HepG2 (cell line): Measurements from ENCODE around the gene WIF1. TPM values are rescaled to one million over a fixed set of nuclear protein-coding genes. Genes with fewer than 3 reads are reported as not detected.

Experiments
- ATAC-seq: fragments of 200-7000 bp; cut with Tn5 transposase; 3 replicates; pipeline ENCODE4 v1.9.1; 2020; ENCODE audit warnings: mild to moderate bottlenecking, moderate library complexity
- BruUV-seq: library from RNA; stranded (reverse); fragments of 400-500 nt; replicated peaks from 2 replicates; lab custom pipeline; 2021; lab: Mats Ljungman, UMichigan
- CTCF ChIA-PET: fragments of 300-600 bp; formaldehyde crosslinking; extraction: SDS; loops from one replicate; lab custom pipeline; 2021; ENCODE audit warnings: low total read pairs, inconsistent platforms, low intra/inter-chr PET ratio; lab: Yijun Ruan, JAX
- POLR2A ChIA-PET: fragments of 350-600 bp; sonication (Branson Sonifier 250); formaldehyde crosslinking; loops from one replicate; lab custom pipeline; 2020; ENCODE audit warnings: antibody characterized with exemption, inconsistent platforms; lab: Yijun Ruan, JAX
- DNase-seq: peaks from one replicate; pipeline ENCODE4 v3.0.0-alpha.2; 2015; ENCODE audit warnings: low spot score
- FAIRE-seq: peaks from 3 replicates; lab custom pipeline; 2011; peaks lifted over from hg19 to GRCh38; lab: Jason Lieb, UNC
- H2AFZ ChIP-seq: one replicate; pipeline ENCODE4 v1.6.1; 2011; ENCODE audit warnings: low read length, inconsistent platforms
- H3K27ac ChIP-seq: fragments of 300-600 bp; 3 replicates; pipeline ENCODE4 v1.8.0; 2011; ENCODE audit warnings: mixed run types, mild to moderate bottlenecking, mixed read lengths, low read length, inconsistent platforms; ENCODE audit not compliant: insufficient read depth; ENCODE audit errors: extremely low read length
- H3K27me3 ChIP-seq, 2 experiments: fragments of 200-600 bp in 1 of 2; 2 replicates in 1 of 2; 3 replicates in 1 of 2; pipeline versions ENCODE4 v1.6.0 to v1.8.0; 2011; ENCODE audit warnings: low read length in 2 of 2, mild to moderate bottlenecking in 2 of 2, moderate library complexity in 2 of 2, inconsistent platforms in 1 of 2; ENCODE audit not compliant: insufficient read depth in 2 of 2, control insufficient read depth in 1 of 2
- H3K36me3 ChIP-seq, 2 experiments: fragments of 200-600 bp in 1 of 2; replicated peaks in 1 of 2; 2 replicates in 1 of 2; 3 replicates in 1 of 2; pipeline versions ENCODE4 v1.5.1 to v1.8.0; 2011; ENCODE audit warnings: low read length in 2 of 2, inconsistent platforms in 1 of 2; ENCODE audit not compliant: insufficient read depth in 2 of 2, control insufficient read depth in 1 of 2
- H3K4me1 ChIP-seq: 2 replicates; pipeline ENCODE4 v1.5.1; 2012; ENCODE audit warnings: low read length, inconsistent platforms; ENCODE audit not compliant: insufficient read depth
- H3K4me2 ChIP-seq: 2 replicates; pipeline ENCODE4 v1.6.0; 2011; ENCODE audit warnings: low read depth, low read length, inconsistent platforms
- H3K4me3 ChIP-seq, 3 experiments: fragments of 200-600 bp in 1 of 3; sonication (generic), shearing (Covaris generic) in 1 of 3; replicated peaks in 1 of 3; 2 replicates each; pipeline ENCODE4 v1.5.1; 2011 to 2016; ENCODE audit warnings: low read length in 3 of 3, inconsistent platforms in 2 of 3, low read depth in 2 of 3, mild to moderate bottlenecking in 2 of 3, control low read depth in 1 of 3, mixed read lengths in 1 of 3; ENCODE audit not compliant: insufficient read depth in 1 of 3
- H3K79me2 ChIP-seq: one replicate; pipeline ENCODE4 v1.6.1; 2011; ENCODE audit warnings: low read length, inconsistent platforms; ENCODE audit not compliant: insufficient read depth
- H3K9ac ChIP-seq: 2 replicates; pipeline ENCODE4 v1.6.0; 2011; ENCODE audit warnings: mild to moderate bottlenecking, low read depth, low read length, inconsistent platforms; ENCODE audit not compliant: insufficient read depth
- H3K9me3 ChIP-seq: 2 replicates; pipeline ENCODE4 v1.5.1; 2012; ENCODE audit warnings: mild to moderate bottlenecking, low read length
- H4K20me1 ChIP-seq: 2 replicates; pipeline ENCODE4 v1.6.0; 2011; ENCODE audit warnings: inconsistent platforms, mild to moderate bottlenecking, low read length, moderate library complexity; ENCODE audit not compliant: insufficient read depth
- ELF3 ChIP-seq: IDR thresholded peaks from 2 replicates; pipeline ENCODE4 v1.6.1; 2016; ENCODE audit warnings: missing genetic modification reagents, missing compliant biosample characterization
- FOXK1 ChIP-seq: sonication (generic); formaldehyde crosslinking; IDR thresholded peaks from 2 replicates; pipeline ENCODE4 v1.4.0; 2020; ENCODE audit warnings: low read depth, missing genetic modification reagents, borderline replicate concordance
- GATAD2A ChIP-seq: IDR thresholded peaks from 2 replicates; pipeline ENCODE4 v1.6.1; 2016
- GPN1 ChIP-seq: sonication (generic); formaldehyde crosslinking; IDR thresholded peaks from 2 replicates; pipeline ENCODE4 v1.5.1; 2020; ENCODE audit warnings: missing genetic modification reagents, borderline replicate concordance
- MZF1 ChIP-seq: sonication (generic); formaldehyde crosslinking; IDR thresholded peaks from 2 replicates; pipeline ENCODE4 v1.8.1; 2023; ENCODE audit warnings: mild to moderate bottlenecking, missing genetic modification reagents, borderline replicate concordance
- NONO ChIP-seq, 2 experiments: fragments of 450-650 bp in 1 of 2; sonication (generic) in 1 of 2; formaldehyde crosslinking in 1 of 2; IDR thresholded peaks in 1 of 2; conservative IDR thresholded peaks in 1 of 2; 2 replicates each; pipeline versions ENCODE4 v1.6.1 to v1.8.0; 2017 to 2022; ENCODE audit warnings: mild to moderate bottlenecking in 1 of 2, missing genetic modification reagents in 1 of 2, moderate library complexity in 1 of 2
- YEATS4 ChIP-seq: sonication (generic); formaldehyde crosslinking; IDR thresholded peaks from 2 replicates; pipeline ENCODE4 v1.4.0; 2020; ENCODE audit warnings: missing genetic modification reagents, borderline replicate concordance
- ZNF562 ChIP-seq: sonication (generic); formaldehyde crosslinking; IDR thresholded peaks from 2 replicates; pipeline ENCODE4 v1.8.0; 2022; ENCODE audit warnings: missing genetic modification reagents, borderline replicate concordance
- ZNF776 ChIP-seq: sonication (generic); formaldehyde crosslinking; IDR thresholded peaks from 2 replicates; pipeline ENCODE4 v1.4.0; 2020; ENCODE audit warnings: mild to moderate bottlenecking, missing genetic modification reagents
- whole genome bisulfite sequencing: methylation state at CpG from one replicate; pipeline ENCODE4 v1.1.6; 2017; ENCODE audit warnings: low lambda C conversion rate; 5-methylcytosine and 5-hydroxymethylcytosine counted together
- in situ Hi-C: cut with HindIII; loops from 2 replicates; pipeline ENCODE4 v1.10.0; 2017; ENCODE audit warnings: low pct_unique_long_range_greater_than_20kb; ENCODE audit not compliant: extremely low pct_ligation_motif_present
- intact Hi-C: fragments of 100-400 bp; cut with micrococcal nuclease; formaldehyde crosslinking; loops from one replicate; pipeline ENCODE4 v1.10.0; 2022; ENCODE audit not compliant: unreplicated experiment
- polyA plus RNA-seq, 8 experiments: library from polyadenylated mRNA; depleted of rRNA in 3 of 8; stranded (reverse) in 7 of 8; unstranded in 1 of 8; fragments of >200 nt; fragmentation: Illumina TruSeq in 4 of 8; extraction: Trizol in 4 of 8; gene quantifications; 2 replicates each; pipeline versions ENCODE4 v1.2.1 to v1.2.3, GENCODE V29; 2011 to 2016; ENCODE audit warnings: low read depth in 4 of 8, missing spikeins in 1 of 8, mixed read lengths in 1 of 8; ENCODE audit not compliant: insufficient read depth in 1 of 8
- total RNA-seq, 5 experiments: library from RNA; depleted of rRNA; stranded (reverse); fragments of >200 nt; fragmentation: Illumina TruSeq; extraction: Trizol; gene quantifications; 2 replicates each; pipeline ENCODE4 v1.2.3, GENCODE V29; 2016; ENCODE audit warnings: low read depth in 1 of 5
- TF ChIP-seq, protein P1 (sequence below): IDR thresholded peaks from 2 replicates; pipeline ENCODE4 v1.6.1; 2012; ENCODE audit warnings: low read length, improper control_type of control experiment
- TF ChIP-seq, protein P2 (sequence below): sonication (generic); formaldehyde crosslinking; IDR thresholded peaks from 2 replicates; pipeline ENCODE4 v1.4.0; 2020; ENCODE audit warnings: mild to moderate bottlenecking, missing genetic modification reagents
- TF ChIP-seq, protein P3 (sequence below): sonication (generic); formaldehyde crosslinking; IDR thresholded peaks from 2 replicates; pipeline ENCODE4 v1.4.0; 2020; ENCODE audit warnings: missing genetic modification reagents; ENCODE audit errors: not compliant biosample characterization
- TF ChIP-seq, protein P4 (sequence below): IDR thresholded peaks from 2 replicates; pipeline ENCODE4 v1.6.1; 2016; ENCODE audit warnings: missing compliant biosample characterization, missing genetic modification reagents, borderline replicate concordance

Gene WIF1
- total and polyA plus RNA-seq, 2 of the 13 experiments (the other 11 are each of a cell fraction or from before 2014, with no cell fraction given) = not detected

DNA sequence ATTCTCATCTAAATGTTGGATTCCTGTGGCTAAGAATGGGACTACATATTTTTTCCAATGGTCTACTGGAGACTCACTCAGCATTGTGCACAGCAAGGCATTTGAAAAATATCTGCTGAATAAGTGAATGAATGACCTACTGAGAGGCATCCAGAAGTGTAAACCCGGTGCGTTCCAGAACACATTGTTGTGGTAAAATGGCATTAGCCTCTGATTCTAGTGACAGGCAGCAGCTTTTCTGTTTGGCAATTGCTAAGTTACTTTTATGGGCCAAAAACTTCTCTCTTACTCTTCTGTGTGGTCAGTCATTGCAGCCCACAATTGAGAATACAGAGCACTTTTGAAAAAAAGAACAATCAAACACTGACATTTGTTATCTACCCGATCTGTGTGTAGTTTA, 36.5 kb downstream of the WIF1 start (continued):
- TF ChIP-seq, protein P1, sequence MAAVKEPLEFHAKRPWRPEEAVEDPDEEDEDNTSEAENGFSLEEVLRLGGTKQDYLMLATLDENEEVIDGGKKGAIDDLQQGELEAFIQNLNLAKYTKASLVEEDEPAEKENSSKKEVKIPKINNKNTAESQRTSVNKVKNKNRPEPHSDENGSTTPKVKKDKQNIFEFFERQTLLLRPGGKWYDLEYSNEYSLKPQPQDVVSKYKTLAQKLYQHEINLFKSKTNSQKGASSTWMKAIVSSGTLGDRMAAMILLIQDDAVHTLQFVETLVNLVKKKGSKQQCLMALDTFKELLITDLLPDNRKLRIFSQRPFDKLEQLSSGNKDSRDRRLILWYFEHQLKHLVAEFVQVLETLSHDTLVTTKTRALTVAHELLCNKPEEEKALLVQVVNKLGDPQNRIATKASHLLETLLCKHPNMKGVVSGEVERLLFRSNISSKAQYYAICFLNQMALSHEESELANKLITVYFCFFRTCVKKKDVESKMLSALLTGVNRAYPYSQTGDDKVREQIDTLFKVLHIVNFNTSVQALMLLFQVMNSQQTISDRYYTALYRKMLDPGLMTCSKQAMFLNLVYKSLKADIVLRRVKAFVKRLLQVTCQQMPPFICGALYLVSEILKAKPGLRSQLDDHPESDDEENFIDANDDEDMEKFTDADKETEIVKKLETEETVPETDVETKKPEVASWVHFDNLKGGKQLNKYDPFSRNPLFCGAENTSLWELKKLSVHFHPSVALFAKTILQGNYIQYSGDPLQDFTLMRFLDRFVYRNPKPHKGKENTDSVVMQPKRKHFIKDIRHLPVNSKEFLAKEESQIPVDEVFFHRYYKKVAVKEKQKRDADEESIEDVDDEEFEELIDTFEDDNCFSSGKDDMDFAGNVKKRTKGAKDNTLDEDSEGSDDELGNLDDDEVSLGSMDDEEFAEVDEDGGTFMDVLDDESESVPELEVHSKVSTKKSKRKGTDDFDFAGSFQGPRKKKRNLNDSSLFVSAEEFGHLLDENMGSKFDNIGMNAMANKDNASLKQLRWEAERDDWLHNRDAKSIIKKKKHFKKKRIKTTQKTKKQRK = no peak
- TF ChIP-seq GPN1 = no peak
- no peak for TF ChIP-seq YEATS4
- TF ChIP-seq, protein P2, sequence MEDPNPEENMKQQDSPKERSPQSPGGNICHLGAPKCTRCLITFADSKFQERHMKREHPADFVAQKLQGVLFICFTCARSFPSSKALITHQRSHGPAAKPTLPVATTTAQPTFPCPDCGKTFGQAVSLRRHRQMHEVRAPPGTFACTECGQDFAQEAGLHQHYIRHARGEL (CRISPR knock-in tag) = no peak
- TF ChIP-seq NONO (IDR thresholded peaks at IDR 0.05) = no peak
- no peak for TF ChIP-seq NONO (CRISPR knock-in tag; conservative IDR thresholded peaks at IDR 0.05)
- TF ChIP-seq ELF3 (CRISPR knock-in tag) = no peak
- TF ChIP-seq ZNF776 (CRISPR knock-in tag) = no peak

DNA sequence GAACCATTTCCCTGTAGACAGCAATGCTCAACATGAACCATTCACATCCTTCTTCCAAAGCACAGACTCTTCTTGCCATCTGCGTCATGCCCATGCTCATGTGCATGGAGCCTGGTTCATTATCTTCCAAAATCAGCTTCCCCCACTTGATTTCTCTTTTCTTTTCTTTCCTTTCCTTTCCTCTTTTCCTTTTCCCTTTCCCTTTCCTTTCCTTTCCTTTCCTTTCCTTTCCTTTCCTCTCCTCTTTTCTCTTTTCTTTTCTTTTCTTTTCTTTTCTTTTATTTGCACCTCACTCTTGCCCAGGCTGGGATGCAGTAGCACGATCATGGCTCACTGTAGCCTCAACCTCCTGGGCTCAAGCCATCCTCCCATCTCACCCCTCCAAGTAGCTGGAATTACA, 37.5 kb downstream of the WIF1 start:
- H3K4me3 ChIP-seq = no peak overlapping the region
- H3K9me3 ChIP-seq = no peaks in the 10 kb centered on the region
- H3K36me3 ChIP-seq = no peaks in the 10 kb centered on the region
- no peaks in the 10 kb centered on the region for H4K20me1 ChIP-seq
- intact Hi-C loops (no loop called here), in situ Hi-C loops (no loop called here)
- H3K4me2 ChIP-seq = no peak overlapping the region
- H3K27me3 ChIP-seq = no peaks in the 10 kb centered on the region
- H3K79me2 ChIP-seq = no peaks in the 10 kb centered on the region
- H3K4me1 ChIP-seq = no peaks in the 10 kb centered on the region
- CTCF ChIA-PET = no interaction called here
- WGBS = 58% methylated on average over 2 of the region's 2 CpGs
- DNase-seq (no peak), FAIRE-seq (no peak), ATAC-seq (no peak)
- no peak overlapping the region for H3K27ac ChIP-seq
- H3K9ac ChIP-seq = no peak overlapping the region
- TF ChIP-seq FOXK1 (no peak), MZF1 (CRISPR knock-in tag) (no peak), ZNF562 (CRISPR knock-in tag) (no peak), GATAD2A (no peak)
- TF ChIP-seq, protein P3, sequence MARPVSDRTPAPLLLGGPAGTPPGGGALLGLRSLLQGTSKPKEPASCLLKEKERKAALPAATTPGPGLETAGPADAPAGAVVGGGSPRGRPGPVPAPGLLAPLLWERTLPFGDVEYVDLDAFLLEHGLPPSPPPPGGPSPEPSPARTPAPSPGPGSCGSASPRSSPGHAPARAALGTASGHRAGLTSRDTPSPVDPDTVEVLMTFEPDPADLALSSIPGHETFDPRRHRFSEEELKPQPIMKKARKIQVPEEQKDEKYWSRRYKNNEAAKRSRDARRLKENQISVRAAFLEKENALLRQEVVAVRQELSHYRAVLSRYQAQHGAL (CRISPR knock-in tag) = no peak
- TF ChIP-seq, protein P4, sequence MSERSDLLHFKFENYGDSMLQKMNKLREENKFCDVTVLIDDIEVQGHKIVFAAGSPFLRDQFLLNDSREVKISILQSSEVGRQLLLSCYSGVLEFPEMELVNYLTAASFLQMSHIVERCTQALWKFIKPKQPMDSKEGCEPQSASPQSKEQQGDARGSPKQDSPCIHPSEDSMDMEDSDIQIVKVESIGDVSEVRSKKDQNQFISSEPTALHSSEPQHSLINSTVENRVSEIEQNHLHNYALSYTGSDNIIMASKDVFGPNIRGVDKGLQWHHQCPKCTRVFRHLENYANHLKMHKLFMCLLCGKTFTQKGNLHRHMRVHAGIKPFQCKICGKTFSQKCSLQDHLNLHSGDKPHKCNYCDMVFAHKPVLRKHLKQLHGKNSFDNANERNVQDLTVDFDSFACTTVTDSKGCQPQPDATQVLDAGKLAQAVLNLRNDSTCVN (CRISPR knock-in tag) = no peak
- no TSS peak for BruUV-seq
- POLR2A ChIA-PET = no interaction called here
- H2AFZ ChIP-seq = no peak overlapping the region
